A673 (cell line): ENCODE measurements around the gene DNAJC13.
"Not testable (repeated sequence)": the region's sequence is repeated elsewhere in the genome, so short reads cannot be mapped to it uniquely, and the experiment has no call there.

ENCODE experiments used
- CTCF ChIP-seq: fragments of 300-800, 200-600 bp; sonication (generic); conservative IDR thresholded peaks from 2 replicates; pipeline ENCODE4 v1.5.1; 2017; ENCODE audit warnings: low read depth, mild to moderate bottlenecking, antibody characterized with exemption, low read length, moderate library complexity, mixed read lengths
- EZH2 ChIP-seq: fragments of 200-600 bp; sonication (generic); IDR thresholded peaks from 2 replicates; pipeline ENCODE4 v1.6.1; 2017; ENCODE audit warnings: borderline replicate concordance, low read depth, mild to moderate bottlenecking, mixed read lengths, antibody characterized with exemption, low read length; ENCODE audit not compliant: poor library complexity, severe bottlenecking

GRCh38 chr3:132392675-132393074 is 24.6 kb upstream of the DNAJC13 start:
- TF ChIP-seq CTCF, EZH2: not testable (repeated sequence)
